Fibroblast of villous mesenchyme (primary cell): ENCODE measurements around the gene SQSTM1. TPM values are rescaled to one million over a fixed set of nuclear protein-coding genes. Genes with fewer than 3 reads are reported as not detected.

ENCODE experiments used
- DNase-seq: peaks from one replicate; pipeline ENCODE4 v3.0.0-alpha.2; 2010; ENCODE audit warnings: low read depth
- H3K4me3 ChIP-seq: 2 replicates; pipeline ENCODE4 v1.5.1; 2011; ENCODE audit warnings: low read depth, mild to moderate bottlenecking, low read length
- CTCF ChIP-seq: IDR thresholded peaks from 2 replicates; pipeline ENCODE4 v1.5.1; 2012; ENCODE audit warnings: low read depth, mild to moderate bottlenecking, low read length; ENCODE audit not compliant: insufficient read depth
- total RNA-seq: library from RNA; depleted of rRNA; stranded (reverse); fragments of >200 nt; gene quantifications from 2 replicates; pipeline ENCODE4 v1.2.3, GENCODE V29; 2012

Gene SQSTM1
- total RNA-seq, 1 donor = 892 TPM

- TF ChIP-seq CTCF = no peak
- no peak for DNase-seq
- H3K4me3 ChIP-seq = no peak overlapping the region
Measured at GRCh38 chr5:179777456-179777855, 43.2 kb upstream of the SQSTM1 start.

- H3K4me3 ChIP-seq = no peak overlapping the region
- no peak for DNase-seq
- no peak for TF ChIP-seq CTCF
Measured at GRCh38 chr5:179777909-179778308, 42.8 kb upstream of the SQSTM1 start.

GRCh38 chr5:179778591-179778990, 42.1 kb upstream of the SQSTM1 start:
- TF ChIP-seq CTCF = no peak
- no peak for DNase-seq
- no peak overlapping the region for H3K4me3 ChIP-seq

- no peak for DNase-seq
- H3K4me3 ChIP-seq = no peak overlapping the region
- no peak for TF ChIP-seq CTCF
Measured at GRCh38 chr5:179779826-179780225, 40.9 kb upstream of the SQSTM1 start.

- no peak for TF ChIP-seq CTCF
- no peak overlapping the region for H3K4me3 ChIP-seq
- DNase-seq = peak; percentile 65
Measured at GRCh38 chr5:179780362-179780761, 40.3 kb upstream of the SQSTM1 start.

- no peak for DNase-seq
- no peak overlapping the region for H3K4me3 ChIP-seq
- TF ChIP-seq CTCF = no peak
Measured at GRCh38 chr5:179781846-179782245, 38.9 kb upstream of the SQSTM1 start.

- no peak for TF ChIP-seq CTCF
- no peak for DNase-seq
Measured at GRCh38 chr5:179783128-179783527, 37.6 kb upstream of the SQSTM1 start.

More at GRCh38 chr5:179783128-179783527, 37.6 kb upstream of the SQSTM1 start:
- H3K4me3 ChIP-seq = no peak overlapping the region
